Mononuclear cell (primary cell): Measurements from ENCODE around the gene NMT1. TPM values are rescaled to one million over a fixed set of nuclear protein-coding genes. Genes with fewer than 3 reads are reported as not detected.

Source experiments
- H3K27me3 ChIP-seq: 2 replicates; pipeline ENCODE4 v1.6.0; 2011; ENCODE audit warnings: low read length, control low read depth; ENCODE audit not compliant: insufficient read depth
- H3K4me1 ChIP-seq: 2 replicates; pipeline ENCODE4 v1.5.1; 2011; ENCODE audit warnings: mild to moderate bottlenecking, low read length, control low read depth; ENCODE audit not compliant: insufficient read depth
- H3K4me3 ChIP-seq: 2 replicates; pipeline ENCODE4 v1.5.1; 2011; ENCODE audit warnings: mild to moderate bottlenecking, low read length, moderate library complexity
- H3K9me3 ChIP-seq: 2 replicates; pipeline ENCODE4 v1.5.1; 2011; ENCODE audit warnings: low read depth, mild to moderate bottlenecking, control low read depth, low read length
- total RNA-seq: library from RNA; depleted of rRNA; stranded (reverse); fragments of >200 nt; gene quantifications from one replicate; pipeline ENCODE4 v1.2.3, GENCODE V29; 2012

Gene NMT1
- total RNA-seq, 1 donor, result 35.2 TPM

GRCh38 chr17:45030733-45031132 is 30.4 kb upstream of the NMT1 start:
- H3K27me3 ChIP-seq, result no peaks in the 10 kb centered on the region
- no peak overlapping the region for H3K4me3 ChIP-seq
- no peaks in the 10 kb centered on the region for H3K9me3 ChIP-seq
- H3K4me1 ChIP-seq, result no peaks in the 10 kb centered on the region

- no peak overlapping the region for H3K4me3 ChIP-seq
- no peaks in the 10 kb centered on the region for H3K27me3 ChIP-seq
- H3K4me1 ChIP-seq, result no peaks in the 10 kb centered on the region
- no peaks in the 10 kb centered on the region for H3K9me3 ChIP-seq
Measured at GRCh38 chr17:45031231-45032173, 29.6 kb upstream of the NMT1 start.

GRCh38 chr17:45032174-45032541 is 29.0 kb upstream of the NMT1 start:
- Histone ChIP-seq H3K4me1 (no peaks in the 10 kb centered on the region), H3K9me3 (no peaks in the 10 kb centered on the region), H3K4me3 (no peak overlapping the region), H3K27me3 (no peaks in the 10 kb centered on the region)

- Histone ChIP-seq H3K4me1 (no peaks in the 10 kb centered on the region), H3K4me3 (no peak overlapping the region), H3K9me3 (no peaks in the 10 kb centered on the region), H3K27me3 (no peaks in the 10 kb centered on the region)
Measured at GRCh38 chr17:45034599-45034998, 26.5 kb upstream of the NMT1 start.

- no peaks in the 10 kb centered on the region for H3K4me1 ChIP-seq
- H3K4me3 ChIP-seq, result no peak overlapping the region
- no peaks in the 10 kb centered on the region for H3K27me3 ChIP-seq
- H3K9me3 ChIP-seq, result no peaks in the 10 kb centered on the region
Measured at GRCh38 chr17:45035848-45036247, 25.3 kb upstream of the NMT1 start.

GRCh38 chr17:45036691-45037090 is 24.4 kb upstream of the NMT1 start:
- H3K27me3 ChIP-seq, result no peaks in the 10 kb centered on the region
- H3K4me3 ChIP-seq, result no peak overlapping the region

GRCh38 chr17:45038728-45039634 is 22.1 kb upstream of the NMT1 start:
- Histone ChIP-seq H3K9me3 (no peaks in the 10 kb centered on the region), H3K4me1 (no peaks in the 10 kb centered on the region), H3K27me3 (no peaks in the 10 kb centered on the region), H3K4me3 (no peak overlapping the region)

More at GRCh38 chr17:45036691-45037090, 24.4 kb upstream of the NMT1 start:
- Histone ChIP-seq H3K4me1 (no peaks in the 10 kb centered on the region), H3K9me3 (no peaks in the 10 kb centered on the region)

GRCh38 chr17:45040459-45040858 is 20.7 kb upstream of the NMT1 start:
- H3K4me3 ChIP-seq, result no peak overlapping the region
- no peaks in the 10 kb centered on the region for H3K27me3 ChIP-seq
- H3K9me3 ChIP-seq, result no peaks in the 10 kb centered on the region
- no peaks in the 10 kb centered on the region for H3K4me1 ChIP-seq

- Histone ChIP-seq H3K27me3 (no peaks in the 10 kb centered on the region), H3K4me1 (no peaks in the 10 kb centered on the region), H3K9me3 (no peaks in the 10 kb centered on the region), H3K4me3 (no peak overlapping the region)
Measured at GRCh38 chr17:45042346-45043120, 18.6 kb upstream of the NMT1 start.

- no peaks in the 10 kb centered on the region for H3K27me3 ChIP-seq
- peaks cover 2% of the 10 kb centered on the region for H3K4me1 ChIP-seq
- no peaks in the 10 kb centered on the region for H3K9me3 ChIP-seq
- no peak overlapping the region for H3K4me3 ChIP-seq
Measured at GRCh38 chr17:45043813-45044540, 17.1 kb upstream of the NMT1 start.

- Histone ChIP-seq H3K9me3 (no peaks in the 10 kb centered on the region), H3K4me3 (no peak overlapping the region), H3K27me3 (no peaks in the 10 kb centered on the region), H3K4me1 (peaks cover 18% of the 10 kb centered on the region)
Measured at GRCh38 chr17:45046537-45047125, 14.5 kb upstream of the NMT1 start.

- Histone ChIP-seq H3K9me3 (no peaks in the 10 kb centered on the region), H3K4me3 (no peak overlapping the region), H3K4me1 (peaks cover 25% of the 10 kb centered on the region), H3K27me3 (no peaks in the 10 kb centered on the region)
Measured at GRCh38 chr17:45048795-45049563, 12.1 kb upstream of the NMT1 start.

GRCh38 chr17:45050481-45051059 is 10.5 kb upstream of the NMT1 start:
- no peaks in the 10 kb centered on the region for H3K27me3 ChIP-seq
- H3K4me1 ChIP-seq, result peaks cover 25% of the 10 kb centered on the region
- H3K4me3 ChIP-seq, result peak overlapping the region; percentile 50
- H3K9me3 ChIP-seq, result no peaks in the 10 kb centered on the region
